HG03025 (cell line): ENCODE data around the gene UGT2A3.

Experiments used
- ATAC-seq: cut with Tn5 transposase; IDR thresholded peaks from one replicate; pipeline ENCODE4 v1.9.1; 2021; ENCODE audit warnings: mild to moderate bottlenecking, moderate library complexity; ENCODE audit not compliant: unreplicated experiment, low FRiP score

The UGT2A3 gene

DNA sequence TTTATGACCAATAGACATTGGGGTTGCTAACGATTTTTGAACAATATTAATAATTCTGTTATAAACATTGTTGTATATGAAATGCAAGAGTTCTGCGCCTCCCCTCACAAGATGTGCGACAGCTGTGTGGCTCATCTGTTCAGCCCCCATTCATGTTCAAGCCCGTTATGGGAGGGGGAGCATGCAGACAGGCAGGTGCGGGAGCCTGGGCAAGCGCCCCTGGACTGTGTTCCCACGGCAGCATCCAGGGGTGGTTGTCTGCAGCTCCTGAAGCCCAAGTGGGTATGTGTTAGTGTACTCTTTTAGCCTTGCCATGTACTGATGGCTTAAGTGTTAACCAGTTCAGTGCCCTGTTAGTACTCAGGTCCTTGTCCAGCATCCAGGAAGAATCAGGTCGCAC, 34.6 kb downstream of the UGT2A3 start:
- no peak for ATAC-seq

- ATAC-seq, result no peak
These were observed 38.8 kb downstream of the UGT2A3 start for GRCh38 chr4:68912807-68913206.

DNA sequence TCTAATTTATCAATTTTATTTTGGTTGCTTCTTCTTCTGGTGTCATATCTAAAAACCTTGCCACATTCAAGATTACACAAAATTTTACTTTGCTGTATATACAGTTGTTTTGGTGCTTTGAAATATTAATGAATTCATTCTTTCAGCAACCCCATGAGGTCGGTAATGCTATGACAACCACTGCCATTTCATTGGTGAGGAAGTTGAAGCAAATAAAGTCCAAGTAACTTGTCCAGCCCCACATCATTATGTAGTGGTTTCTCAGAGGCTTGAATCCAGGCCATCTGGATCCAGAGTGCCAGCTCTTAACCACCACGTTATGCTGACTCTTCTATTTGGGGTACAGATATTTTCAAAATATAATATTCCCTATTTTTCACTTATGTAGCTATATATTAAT, 42.2 kb downstream of the UGT2A3 start:
- no peak for ATAC-seq

DNA sequence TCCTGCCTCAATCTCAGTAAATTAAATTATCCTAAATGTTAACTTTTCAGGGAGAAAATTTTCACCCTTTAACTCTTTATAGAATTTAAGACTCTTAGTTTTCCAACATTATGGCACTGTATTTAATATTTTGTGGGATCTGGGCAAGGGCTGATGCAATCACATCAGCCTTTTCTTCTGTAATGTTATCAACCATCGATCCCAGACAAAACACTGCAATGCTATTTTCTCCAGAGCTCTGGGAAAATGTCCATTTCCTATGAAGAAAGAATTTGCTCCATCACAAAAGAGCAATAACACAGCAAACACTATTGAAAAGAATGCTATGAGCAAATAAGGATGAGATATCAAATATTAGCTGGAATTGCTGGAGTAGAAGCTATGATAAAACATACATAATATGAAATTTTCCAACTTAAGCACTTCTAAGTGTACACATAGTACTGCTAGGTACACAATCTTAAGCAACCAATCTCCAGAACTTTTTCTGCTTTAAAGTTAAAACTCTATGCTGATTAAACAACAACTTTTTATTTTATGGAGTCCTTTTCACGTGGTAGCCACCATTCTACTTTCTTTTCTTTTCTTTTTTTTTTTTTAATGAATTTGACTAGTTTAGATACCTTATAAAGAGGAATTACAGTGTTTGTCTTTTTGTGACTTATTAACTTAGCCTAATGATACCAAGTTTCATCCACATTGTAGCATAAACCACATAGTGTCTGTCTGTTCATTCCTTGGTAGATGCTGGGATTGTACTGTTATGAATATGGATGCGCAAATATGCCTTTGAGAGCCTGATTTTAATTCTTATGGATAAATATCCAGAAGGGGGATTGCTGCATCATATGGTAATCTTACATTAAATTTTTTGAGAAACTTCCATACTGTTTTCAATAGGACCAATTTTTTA, 43.6 kb downstream of the UGT2A3 start:
- ATAC-seq, result no peak

DNA sequence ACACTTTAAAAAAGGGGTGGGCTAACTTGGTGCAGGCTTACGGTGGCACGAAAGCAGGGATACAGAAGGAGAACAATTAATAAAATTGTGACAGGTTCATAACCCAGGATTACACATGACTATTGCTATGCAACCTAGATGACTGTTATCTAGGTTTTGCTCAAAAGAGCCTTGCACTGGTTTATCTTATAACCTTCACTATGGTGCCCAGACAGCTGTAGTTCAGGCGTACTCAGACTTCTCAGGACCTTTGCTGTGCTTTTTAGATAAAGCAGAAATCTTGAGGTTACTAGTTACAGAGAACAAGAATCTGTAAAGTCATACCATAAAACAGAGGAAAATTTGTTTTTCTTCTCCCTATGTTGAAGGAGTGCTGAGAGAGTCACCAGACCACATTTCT, 44.4 kb downstream of the UGT2A3 start:
- ATAC-seq, result no peak

GRCh38 chr4:68906780-68907137, 44.8 kb downstream of the UGT2A3 start:
- no peak for ATAC-seq

- ATAC-seq, result no peak
These were observed 45.4 kb downstream of the UGT2A3 start for GRCh38 chr4:68905939-68906779.

GRCh38 chr4:68905598-68905938, 46.0 kb downstream of the UGT2A3 start:
- no peak for ATAC-seq

DNA sequence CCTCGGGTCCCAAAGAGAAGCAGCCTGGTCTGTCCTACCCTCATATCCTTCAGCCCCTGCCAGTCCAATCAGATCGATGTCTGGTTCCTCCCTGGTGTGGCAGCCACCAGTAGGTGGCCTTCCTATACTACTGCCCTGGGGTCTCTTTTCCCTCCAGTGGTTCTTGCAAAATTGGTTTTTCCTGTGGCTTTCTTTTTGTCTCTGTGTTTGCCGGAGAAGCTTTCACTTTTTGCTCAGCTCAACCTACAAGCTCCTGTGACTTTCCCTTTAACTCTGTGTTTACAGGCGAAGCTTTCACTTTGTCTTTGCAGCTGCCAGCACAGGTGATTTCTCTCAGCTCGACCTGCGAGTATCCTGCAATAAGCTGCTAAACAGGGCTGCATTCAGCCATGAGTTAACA, 46.8 kb downstream of the UGT2A3 start:
- ATAC-seq, result no peak

DNA sequence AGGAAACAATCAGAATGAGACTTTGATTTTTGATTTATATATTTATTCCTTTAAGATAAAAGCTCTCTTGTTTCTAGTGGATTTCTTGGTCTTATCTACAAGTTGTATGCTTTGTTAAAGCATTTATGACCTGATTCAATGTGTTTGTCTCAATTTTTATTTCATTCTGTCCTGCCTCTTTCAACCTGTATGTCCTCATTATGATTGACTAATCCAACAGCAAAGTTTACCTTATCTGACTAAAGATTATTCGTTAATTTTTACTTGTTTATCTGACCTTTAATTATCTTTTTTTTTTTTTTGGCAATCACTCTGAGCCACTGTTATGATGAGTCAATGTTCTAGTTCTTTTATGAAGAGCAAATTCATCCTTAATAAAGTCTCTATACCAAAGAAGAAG, 54.9 kb downstream of the UGT2A3 start:
- no peak for ATAC-seq

DNA sequence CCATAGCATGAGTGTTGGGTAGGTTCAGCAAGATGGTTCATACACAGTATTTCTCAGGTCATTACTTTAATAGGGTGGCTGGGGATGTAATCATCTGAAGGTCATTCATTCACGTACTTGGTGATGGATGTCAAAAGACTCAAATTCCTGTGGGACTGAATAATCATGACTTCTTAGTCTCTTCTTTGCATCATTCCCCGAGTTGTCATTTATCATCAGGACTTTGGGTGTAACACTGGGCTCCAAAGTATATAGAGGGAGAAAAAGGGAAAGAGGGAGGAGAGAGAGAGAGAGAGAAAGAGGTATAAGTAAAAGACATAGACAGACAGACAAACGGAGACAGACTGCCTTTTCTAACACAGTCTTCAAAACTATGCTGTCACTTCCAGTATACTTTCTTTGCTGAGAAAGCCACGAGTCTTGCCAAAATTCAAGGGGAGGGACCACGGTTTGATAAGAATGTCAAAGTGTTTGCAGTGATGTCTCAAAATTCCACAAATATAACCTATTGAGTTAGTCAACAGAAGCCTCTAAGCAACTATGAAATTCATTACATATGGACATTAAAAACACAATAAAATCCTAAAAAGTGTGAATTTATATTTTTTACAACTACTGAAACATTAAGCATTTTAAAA, 55.9 kb downstream of the UGT2A3 start:
- no peak for ATAC-seq

DNA sequence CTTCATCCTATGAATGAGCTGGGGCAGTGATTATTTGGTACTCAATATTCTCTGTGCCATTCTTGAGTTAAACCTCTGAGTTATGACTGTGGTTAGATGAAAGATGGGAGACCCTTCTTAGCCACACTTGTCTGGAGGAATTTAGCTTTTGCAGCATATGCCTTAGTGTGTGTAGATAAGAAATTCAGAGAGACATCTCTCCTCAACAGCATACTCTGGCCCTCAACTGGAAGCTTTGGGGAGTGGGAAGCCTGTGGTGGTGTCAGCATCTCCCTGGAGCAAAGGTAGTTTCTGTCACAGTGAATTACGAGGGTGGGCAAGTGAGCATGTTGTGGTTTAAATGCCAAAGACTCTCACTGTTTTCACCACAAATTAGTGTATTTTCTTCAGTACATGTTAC, 58.7 kb downstream of the UGT2A3 start:
- no peak for ATAC-seq

GRCh38 chr4:68891678-68892077, 59.9 kb downstream of the UGT2A3 start:
- ATAC-seq, result no peak

DNA sequence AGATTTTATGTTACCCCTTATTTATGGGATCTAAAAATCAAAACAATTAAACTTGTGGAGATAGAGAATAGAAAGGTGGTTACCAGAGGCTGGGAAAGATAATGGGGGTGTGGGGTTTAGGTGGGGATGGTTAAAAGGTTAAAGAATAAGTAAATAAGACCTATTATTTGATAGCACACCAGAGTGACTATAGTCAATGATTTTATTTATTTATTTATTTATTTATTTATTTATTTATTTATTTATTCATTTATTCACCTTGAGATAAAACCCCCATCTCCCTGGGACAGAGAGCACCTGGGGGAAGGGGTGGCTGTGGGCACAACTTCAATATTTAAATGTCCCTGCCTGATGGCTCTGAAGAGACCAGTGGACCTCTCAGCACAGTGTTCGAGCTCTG, 66.1 kb downstream of the UGT2A3 start:
- no peak for ATAC-seq

GRCh38 chr4:68883870-68884269, 67.7 kb downstream of the UGT2A3 start:
- no peak for ATAC-seq
